GM19372 (cell line): ENCODE measurements around the gene CYP2R1.
A peak's percentile ranks its signal among the peaks of the same experiment; 100 is the strongest.

Source experiments
- ATAC-seq: cut with Tn5 transposase; IDR thresholded peaks from one replicate; pipeline ENCODE4 v1.9.1; 2021; ENCODE audit warnings: mild to moderate bottlenecking, low read depth, moderate library complexity; ENCODE audit not compliant: unreplicated experiment

The CYP2R1 gene, protein sequence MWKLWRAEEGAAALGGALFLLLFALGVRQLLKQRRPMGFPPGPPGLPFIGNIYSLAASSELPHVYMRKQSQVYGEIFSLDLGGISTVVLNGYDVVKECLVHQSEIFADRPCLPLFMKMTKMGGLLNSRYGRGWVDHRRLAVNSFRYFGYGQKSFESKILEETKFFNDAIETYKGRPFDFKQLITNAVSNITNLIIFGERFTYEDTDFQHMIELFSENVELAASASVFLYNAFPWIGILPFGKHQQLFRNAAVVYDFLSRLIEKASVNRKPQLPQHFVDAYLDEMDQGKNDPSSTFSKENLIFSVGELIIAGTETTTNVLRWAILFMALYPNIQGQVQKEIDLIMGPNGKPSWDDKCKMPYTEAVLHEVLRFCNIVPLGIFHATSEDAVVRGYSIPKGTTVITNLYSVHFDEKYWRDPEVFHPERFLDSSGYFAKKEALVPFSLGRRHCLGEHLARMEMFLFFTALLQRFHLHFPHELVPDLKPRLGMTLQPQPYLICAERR

DNA sequence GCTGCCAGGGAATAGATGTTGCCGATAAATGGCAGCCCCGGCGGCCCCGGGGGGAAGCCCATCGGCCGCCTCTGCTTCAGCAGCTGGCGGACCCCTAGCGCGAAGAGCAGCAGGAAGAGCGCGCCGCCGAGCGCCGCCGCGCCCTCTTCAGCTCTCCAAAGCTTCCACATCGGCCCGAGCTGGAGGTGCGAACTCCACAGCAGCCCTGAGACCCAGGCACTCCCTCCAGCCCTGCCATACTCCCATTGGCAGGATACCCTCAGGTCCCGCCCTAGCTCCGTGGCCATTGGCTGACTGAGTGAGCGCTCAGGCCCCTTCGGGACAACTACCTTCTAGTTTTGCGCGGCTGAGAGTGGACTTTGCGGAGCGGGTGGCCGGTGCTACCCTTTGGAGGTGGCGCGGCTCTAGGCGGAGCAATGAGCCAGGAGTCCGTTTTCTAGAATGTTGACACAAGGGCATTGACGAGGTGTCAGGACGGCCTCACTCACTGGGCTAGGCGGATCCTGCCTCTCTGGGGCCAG, at the start of gene CYP2R1:
Gene CYP2R1, minus strand, starts transcription at position 196 of the 521 bp plus-strand sequence. Its CDS starts 26 bp downstream, at position 170.
- ATAC-seq = peak; percentile 94

DNA sequence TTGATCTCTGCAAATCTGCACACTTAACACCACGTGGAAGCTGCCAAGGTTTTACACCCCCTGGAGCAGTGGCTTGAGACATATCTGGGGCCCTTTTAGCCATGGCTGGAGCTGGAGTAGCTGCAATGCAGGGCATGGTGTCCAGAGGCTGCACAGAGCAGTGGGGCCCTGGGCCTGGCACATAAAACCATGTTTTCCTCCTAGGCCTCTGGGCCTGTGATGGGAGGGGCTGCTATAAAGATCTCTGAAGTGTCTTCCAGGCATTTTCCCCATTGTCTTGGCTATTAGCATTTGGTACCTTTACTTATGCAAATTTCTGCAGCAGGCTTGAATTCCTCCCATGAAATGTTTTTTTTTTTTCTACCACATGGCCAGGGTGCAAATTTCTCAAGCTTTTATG, 46.9 kb upstream of the CYP2R1 start:
- no peak for ATAC-seq

DNA sequence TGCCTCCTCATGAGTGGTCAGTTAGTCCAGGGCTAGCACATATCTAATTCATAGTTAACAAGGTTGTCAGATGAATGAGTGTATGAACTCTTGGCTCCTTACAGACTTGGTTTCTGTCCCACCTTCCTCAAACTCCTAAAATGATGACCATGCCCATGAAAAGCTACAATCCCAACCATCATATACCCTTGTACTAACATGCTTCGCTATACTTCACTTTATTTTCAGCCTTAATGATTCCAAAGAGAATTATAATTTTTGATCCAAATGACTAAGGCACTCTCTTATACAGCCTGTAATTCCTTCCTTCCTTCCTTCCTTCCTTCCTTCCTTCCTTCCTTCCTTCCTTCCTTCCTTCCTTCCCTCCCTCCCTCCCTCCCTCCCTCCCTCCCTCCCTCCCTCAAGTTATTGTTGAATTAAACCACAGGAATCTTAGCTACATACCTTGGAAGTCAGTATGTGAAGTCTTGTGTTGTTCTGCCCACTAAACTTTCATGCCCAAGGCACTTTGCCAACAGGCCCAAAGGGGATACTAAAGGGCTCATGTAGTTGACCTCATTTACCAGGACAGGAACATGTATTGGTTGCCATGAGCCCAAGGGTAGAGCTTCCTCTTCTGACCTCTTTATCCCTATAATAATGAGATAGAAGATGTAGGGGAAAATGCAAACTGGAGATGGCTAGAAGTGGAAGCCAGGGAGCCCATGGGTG, 42.8 kb upstream of the CYP2R1 start:
- no peak for ATAC-seq

DNA sequence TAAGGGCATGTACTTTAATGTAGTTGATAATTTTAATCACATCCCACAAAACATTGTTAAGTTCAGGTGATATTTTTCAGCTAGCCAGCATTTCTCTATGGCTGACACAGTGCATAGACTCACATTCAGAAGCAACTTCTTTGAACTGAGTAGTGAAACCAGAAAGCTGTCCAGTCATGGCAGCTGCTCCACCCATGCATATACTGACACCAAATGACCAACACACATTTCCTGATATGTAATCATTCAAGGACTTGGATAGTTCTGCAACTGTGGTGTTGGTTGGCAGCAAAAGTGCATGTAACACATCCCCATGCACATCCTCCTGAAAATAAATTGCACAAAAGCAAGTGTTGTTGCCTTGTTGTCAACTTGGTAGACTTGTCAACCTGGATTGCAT, 40.4 kb upstream of the CYP2R1 start:
- no peak for ATAC-seq

DNA sequence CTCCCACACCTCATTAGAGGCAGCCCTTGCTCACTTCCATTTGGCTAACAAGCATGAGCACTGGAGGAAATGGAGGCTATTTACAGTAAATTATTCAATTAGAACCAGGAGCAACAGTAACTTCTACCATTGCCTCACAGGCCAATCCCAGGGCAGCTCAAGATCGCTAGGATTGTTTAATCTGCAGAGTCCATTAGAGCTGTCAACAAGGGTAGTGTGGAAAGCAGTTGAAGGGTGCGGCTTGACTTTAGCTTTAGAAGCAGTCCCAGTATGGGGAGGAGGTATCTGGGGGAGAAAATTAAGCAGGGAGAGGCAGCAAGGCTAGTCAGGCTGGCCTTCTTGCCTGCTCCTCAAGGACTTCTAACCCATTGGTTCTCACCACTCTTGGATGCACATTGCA, 38.3 kb upstream of the CYP2R1 start:
- ATAC-seq = no peak

DNA sequence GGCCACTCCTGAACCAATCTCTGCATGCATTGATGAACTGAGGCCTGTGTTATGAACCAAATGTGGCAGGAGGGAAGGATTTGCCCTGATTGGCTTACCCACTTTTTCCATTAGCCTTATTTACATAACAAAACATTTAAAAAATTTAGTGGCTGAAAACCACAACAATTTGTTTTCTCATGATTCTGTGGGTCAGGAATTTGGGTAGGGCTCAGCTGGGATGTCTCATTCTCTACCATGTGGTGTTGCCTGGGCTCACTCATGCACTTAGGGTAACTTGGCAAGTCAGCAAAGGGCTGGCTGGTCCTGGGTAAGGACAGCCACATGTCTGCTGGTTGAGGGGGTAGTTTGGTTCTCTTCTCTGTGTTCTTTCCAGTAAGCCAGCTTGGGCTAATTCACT, 35.1 kb upstream of the CYP2R1 start:
- ATAC-seq = no peak

DNA sequence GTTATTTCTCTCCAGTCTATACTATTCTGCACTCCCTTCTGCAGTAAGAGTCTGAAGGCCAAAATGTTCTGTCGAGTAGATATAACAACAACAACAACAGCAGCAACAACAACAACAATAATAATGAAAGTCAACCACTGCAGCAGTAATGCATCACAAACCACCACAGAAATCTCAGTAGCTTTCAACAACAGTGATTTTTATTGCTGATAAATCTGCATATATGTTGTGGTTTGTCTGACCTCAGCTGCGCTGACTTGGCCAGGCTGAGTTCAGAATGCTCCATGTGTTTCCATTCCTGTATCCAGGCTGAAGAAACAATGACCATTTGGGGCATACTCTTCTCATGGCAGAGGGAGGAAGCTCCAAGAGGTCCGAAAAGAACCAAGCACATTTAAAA, 32.3 kb upstream of the CYP2R1 start:
- ATAC-seq = no peak

DNA sequence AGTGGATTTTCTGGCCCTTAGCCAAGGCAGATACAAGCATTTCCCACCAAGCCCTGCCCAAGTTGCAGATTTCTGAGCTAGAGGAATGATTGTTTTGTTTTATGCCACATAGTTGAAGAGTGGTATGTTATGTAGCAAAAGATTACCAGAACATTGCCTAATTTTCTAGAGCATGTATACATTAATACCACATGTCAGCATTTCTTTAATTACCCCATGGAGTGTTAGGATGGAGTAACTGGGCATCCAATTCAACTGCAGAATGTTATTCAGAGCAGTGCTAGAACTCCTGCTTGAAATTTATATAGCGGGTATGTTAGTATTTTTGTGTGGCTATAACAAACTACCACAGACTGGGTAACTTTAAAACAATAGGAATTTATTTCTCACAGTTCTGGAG, 24.4 kb upstream of the CYP2R1 start:
- ATAC-seq = no peak

DNA sequence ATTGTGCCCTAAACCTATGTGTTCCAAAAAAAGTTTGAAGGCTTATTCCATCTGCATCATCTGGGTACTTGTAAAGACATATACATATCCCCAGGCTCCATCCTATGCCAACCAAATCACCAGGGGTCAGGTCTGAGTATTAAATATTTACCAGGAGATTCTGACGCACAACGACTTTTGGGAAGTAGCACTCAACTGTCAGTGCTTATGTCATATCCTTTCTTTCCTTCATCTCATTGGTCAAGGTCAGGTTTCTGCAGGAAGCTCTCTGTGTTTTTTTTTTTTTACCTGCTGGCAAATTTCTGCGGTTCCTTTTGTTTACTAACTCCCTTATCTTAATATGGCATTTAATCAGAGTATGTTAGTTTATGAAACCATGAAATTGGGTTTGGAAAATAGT, 22.5 kb upstream of the CYP2R1 start:
- no peak for ATAC-seq

DNA sequence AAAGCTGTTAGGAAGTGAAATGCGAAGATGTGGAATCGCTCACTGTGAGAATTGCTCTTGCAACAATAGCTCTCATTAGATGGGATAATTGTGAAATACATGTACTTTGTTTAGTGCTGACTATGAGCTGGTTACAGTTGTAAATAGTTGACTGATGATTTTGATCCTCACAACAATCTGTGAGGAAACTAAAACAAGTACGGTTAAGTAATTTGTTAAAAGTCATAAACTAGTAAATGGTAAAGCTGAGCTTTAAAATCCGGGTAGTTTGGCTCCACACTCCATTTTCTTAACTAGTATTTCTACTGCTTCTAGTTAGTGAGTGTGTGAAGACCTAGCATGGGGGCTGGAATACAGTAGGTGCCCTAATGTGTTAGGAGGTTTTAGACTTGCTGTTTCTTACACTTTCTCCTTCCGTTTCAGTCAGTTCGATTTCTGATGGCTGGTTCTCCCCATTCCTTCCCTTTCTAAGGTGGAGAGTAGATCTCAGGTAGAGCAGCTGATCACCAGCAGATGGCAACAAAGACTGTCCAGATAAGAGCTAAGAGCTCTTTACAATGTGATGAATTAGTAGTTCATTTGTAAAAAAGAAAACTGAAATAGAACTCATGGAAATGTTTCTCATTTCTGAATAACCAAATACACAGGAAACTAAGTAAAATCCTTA, 16.3 kb upstream of the CYP2R1 start:
- ATAC-seq = no peak

DNA sequence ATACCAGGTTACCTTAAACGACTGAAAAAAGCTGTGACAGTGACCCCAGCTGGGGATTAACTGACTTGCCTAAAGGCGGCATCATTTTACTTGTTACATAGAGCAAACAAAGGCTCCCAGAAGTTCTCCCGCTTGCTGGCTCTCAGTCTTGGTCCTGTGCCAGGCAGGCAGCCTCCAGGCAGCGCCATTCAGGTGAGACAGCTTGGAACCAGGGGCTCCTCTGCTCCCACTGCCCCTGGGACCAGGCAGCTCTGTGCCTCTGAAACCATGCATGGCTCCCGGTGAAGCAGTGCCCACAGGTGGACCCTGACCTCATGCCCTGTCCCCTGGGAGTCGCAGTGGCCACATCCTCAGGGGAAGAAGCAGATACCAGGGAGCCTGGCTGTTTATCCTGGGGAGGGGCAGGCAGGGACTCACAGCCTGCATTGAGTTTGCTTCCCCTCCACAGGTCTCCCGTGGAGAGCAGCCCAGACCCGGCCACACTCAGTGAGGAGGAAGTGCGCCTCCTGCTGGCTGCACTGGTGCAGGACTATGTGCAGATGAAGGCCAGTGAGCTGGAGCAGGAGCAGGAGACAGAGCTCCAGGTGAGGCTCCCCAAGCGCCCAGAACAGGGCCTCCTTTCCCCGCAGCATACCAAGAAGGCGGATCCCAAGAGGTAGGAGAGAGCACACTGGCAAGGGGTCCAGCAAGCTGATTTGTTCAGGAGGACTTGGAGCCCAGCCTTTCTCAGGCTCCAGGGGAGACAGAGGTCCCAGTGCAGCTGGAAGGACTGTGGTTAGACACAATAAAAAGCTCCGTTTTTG, 15.6 kb upstream of the CYP2R1 start:
- ATAC-seq = peak; percentile 51

DNA sequence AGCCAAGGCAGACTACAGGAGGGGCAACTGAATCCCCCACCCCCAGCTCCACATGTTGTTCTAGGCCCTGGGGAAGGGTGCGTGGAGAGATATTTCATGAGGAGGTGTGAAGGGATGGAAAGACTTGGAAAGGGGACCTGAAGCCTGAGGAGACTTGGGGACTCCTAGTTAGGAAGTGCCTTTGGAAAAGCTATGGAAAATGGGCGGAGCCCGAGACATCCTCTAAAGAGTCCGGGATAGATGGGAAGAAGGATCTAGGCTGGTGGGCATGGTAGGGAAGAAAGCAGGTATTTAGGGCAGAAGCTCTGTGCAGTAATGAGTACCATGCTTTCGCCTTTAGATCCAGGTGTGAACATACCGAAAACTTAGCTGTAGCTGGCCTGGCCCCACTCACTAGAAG, 15.0 kb upstream of the CYP2R1 start:
- ATAC-seq = no peak

DNA sequence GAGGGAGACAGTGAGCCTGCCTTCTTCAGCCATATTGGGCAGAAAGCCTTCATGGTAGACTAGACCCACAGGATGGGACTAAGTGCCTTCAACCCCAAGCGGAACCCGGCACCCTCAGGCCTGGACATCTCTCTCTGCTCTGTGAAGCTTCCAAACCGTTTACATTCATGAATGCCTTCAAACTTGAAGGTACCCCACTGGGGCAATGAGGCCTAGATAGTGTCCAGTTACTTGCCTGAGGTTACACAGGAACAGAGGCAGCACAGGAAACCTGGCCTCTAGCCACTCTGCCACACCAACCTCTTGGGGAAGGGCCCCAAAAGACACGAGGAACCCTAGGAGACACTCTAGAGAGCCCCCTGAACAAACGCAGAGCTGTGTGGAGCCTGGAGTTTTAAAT, 14.5 kb upstream of the CYP2R1 start:
- ATAC-seq = no peak

DNA sequence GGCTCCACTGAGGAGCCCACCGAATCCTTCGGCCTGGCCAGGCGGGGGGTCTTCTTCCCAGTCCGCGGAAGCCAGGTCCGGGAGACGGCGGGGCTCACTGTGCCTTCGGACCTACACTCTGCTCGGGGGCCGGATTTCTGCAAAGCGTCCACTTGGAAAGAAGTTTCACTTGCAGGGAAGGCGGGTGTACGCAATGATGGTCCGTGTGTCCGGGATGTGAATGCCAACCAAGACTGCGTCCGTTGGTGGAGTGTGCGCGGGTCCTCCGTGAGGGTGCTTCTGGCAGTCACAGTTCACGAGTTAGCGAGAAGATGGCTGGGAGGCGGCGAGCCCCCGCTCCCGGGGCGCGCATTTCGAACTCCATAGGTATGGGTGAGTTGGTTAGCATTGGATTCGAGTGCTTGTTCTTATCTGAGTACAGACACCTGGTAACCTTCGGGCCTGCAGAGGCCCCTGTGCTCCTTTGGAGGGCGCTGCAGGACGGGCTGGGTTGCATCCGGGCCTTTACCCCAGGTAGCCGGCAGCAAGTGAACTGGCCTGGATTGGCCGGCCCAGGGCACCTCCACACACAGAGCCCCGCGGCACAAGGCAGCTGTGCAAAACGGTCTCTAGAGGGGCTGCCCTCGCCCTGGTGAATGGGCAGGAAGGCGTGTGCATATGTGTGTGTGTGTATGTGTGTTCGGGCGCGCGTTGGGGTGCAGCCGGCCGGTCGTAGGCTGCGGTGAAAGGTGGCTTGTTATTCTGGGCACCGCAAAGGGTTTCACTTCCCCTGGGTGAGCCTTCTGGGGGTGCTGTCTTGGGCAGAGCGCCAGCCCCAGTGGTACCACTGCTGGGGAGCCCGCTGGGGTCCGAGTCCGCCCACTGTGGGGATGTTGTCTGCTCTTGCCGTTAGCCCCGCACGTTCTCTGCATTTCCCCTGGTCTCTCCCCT, 13.3 kb upstream of the CYP2R1 start:
- ATAC-seq = peak; percentile 44

DNA sequence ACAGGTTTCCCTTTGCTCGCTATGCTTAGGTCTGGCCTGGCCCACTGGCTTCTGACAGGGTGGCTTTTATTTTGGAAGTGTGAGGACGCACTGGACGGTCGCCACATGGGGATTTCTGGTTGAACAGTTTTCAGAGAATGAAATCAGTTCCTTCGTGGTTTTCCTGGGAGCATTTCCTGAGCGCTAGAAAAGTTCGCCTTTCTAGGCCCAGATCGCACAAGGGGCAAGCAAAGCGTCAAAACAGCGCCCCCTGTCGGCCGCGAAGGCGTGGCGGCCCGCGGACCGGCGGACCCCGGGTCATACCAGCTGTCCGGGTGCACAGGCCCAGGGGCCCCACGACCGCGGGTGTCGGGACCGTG, 12.7 kb upstream of the CYP2R1 start:
- ATAC-seq = peak; percentile 40

DNA sequence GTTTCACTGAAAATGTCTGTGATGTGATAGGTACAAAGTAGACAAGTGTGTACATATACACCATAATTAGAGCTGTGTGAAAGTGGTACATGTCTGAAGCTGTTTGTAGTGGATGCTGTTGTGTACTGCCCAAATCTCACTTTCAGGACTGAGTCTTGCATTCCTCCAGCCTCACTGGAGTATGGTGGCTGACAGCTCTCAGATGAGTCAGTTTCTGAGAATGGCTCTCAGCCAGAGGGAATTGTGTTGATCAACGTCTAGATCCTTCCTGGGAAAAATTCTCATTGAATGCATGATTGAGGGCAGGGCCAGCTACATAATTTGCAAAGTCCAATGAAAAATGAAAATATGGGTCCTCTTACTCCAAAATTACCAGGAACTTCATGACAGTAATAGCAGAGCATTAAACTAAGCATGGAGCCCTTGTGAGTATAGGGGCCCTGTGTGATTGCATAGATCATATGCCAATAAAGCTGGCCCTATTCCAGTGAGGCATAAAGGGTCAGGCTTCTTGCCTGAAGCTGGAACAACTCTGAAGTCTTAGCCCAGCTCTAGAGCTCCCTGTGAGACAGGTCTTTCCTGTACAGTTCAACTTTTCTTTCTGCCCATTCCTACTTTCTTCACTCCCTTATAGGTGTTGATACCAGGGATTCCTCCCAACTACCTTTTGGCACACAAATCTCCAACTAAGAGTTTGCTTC, 10.8 kb upstream of the CYP2R1 start:
- no peak for ATAC-seq

DNA sequence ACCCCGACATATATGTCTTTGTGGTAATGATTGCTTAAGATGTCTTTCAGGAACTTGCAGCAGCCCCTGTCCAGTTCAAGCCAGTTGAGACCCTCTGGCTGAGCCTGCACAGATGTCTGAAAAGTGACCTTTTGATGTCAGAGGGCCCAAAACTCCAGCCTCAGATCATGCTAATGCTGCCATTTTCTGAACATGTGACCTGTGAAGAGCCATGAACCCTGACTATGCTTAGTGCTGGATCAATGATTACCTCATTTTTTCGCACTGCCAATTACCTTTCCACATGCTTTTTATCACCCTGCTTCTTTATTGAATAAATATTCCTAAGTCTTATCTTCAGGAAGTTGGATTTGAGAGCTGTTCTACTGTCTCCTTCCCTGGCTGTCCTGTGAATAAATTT, 6.9 kb upstream of the CYP2R1 start:
- ATAC-seq = no peak

DNA sequence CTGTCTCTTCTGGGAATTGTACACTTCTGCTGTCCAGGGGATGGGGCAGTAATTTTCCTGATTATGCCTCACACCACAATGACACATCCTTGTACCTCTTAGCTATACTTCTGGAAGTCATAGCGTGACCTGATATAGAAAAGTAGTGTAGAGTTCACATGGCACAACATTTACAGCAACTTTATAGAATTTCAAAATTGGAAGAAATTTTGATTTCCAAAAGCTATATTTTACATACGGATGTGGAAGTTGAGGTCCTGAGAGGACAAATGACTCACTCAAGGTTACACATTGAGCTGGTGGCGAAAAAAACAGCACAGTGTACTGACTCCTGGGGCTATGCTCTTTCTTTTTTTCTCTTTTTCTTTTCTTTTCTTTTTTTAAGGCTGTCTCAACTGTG, 6.3 kb upstream of the CYP2R1 start:
- ATAC-seq = no peak
